Measurements from ENCODE around the gene RPF1. TPM values are rescaled to one million over a fixed set of nuclear protein-coding genes. Genes with fewer than 3 reads are reported as not detected.

RPF1 gene
- total RNA-seq, 2 experiments from 2014 or later, result 67.6 to 69.4 TPM

- Mint-ChIP-seq H3K36me3 (ENCODE audit: low read depth) (peaks cover 15% of the 10 kb centered on the region), H3K27ac (no peak overlapping the region), H3K9me3 (no peaks in the 10 kb centered on the region), H3K4me1 (ENCODE audit: low read depth) (peaks cover 41% of the 10 kb centered on the region), H3K4me3 (peak overlapping the region; percentile 78), H3K27me3 (no peaks in the 10 kb centered on the region)
- Histone ChIP-seq H3K36me3 (ENCODE audit: insufficient read depth, low read length) (no peaks in the 10 kb centered on the region), H3K9me3 (ENCODE audit: control insufficient read depth in 1 of 2, insufficient read depth in 1 of 2, low read length in 2 of 2) (no peaks in the 10 kb centered on the region), H3K4me1 (ENCODE audit: insufficient read depth, low read length) (peaks cover 17% of the 10 kb centered on the region), H3K27ac (ENCODE audit: low read depth in 1 of 2, low read length in 2 of 2) (no peak overlapping the region), H3K27me3 (ENCODE audit: control insufficient read depth in 1 of 2, insufficient read depth in 2 of 2, low read length in 2 of 2) (no peaks in the 10 kb centered on the region), H3K4me3 (ENCODE audit: low read length) (no peak overlapping the region)
- no peak for TF ChIP-seq CTCF (IDR thresholded peaks at IDR 0.05)
- ChIA-PET POLR2A (interaction anchor here (1.2 kb wide), 1 partner anchor 184 kb away, joined by 3 read pairs; no protein-coding TSS in a partner anchor), CTCF (interaction anchor here (0.6 to 1.8 kb wide), 2 partner anchors 29 to 30 kb away, joined by 3 read pairs; partner anchors contain the start of gene RPF1)
- ATAC-seq (ENCODE audit: poor library complexity) (no peak), DNase-seq (no peak)
- intact Hi-C loops (cut with DNase I, micrococcal nuclease), result loop anchor here (2.0 to 10.0 kb wide), 7 partner anchors 36 to 766 kb away; partner anchors contain the start of genes PRKACB (in 2 of the 2), BCL10 (in 1 of the 2) and SSX2IP (in 1 of the 2)
Measured at GRCh38 chr1:84508510-84508909, 29.4 kb downstream of the RPF1 start.

GRCh38 chr1:84509029-84509428, 30.0 kb downstream of the RPF1 start:
- TF ChIP-seq CTCF (IDR thresholded peaks at IDR 0.05), result no peak
- H3K4me1 ChIP-seq (ENCODE audit: insufficient read depth, low read length), result peaks cover 12% of the 10 kb centered on the region
- DNase-seq, result no peak
- H3K4me3 ChIP-seq (ENCODE audit: low read length), result no peak overlapping the region
- Mint-ChIP-seq H3K27me3 (no peaks in the 10 kb centered on the region), H3K36me3 (ENCODE audit: low read depth) (peaks cover 15% of the 10 kb centered on the region), H3K4me1 (ENCODE audit: low read depth) (peaks cover 36% of the 10 kb centered on the region), H3K27ac (no peak overlapping the region), H3K9me3 (no peaks in the 10 kb centered on the region), H3K4me3 (no peak overlapping the region)
- ChIA-PET POLR2A (interaction anchor here (0.6 to 1.2 kb wide), 2 partner anchors 184 to 981 kb away, joined by 3 read pairs; no protein-coding TSS in a partner anchor), CTCF (interaction anchor here (0.6 to 1.8 kb wide), 2 partner anchors 29 to 30 kb away, joined by 3 read pairs; partner anchors contain the start of gene RPF1)
- ATAC-seq (ENCODE audit: poor library complexity), result no peak
- H3K9me3 ChIP-seq (ENCODE audit: control insufficient read depth in 1 of 2, insufficient read depth in 1 of 2, low read length in 2 of 2), result no peaks in the 10 kb centered on the region
- intact Hi-C loops (cut with DNase I, micrococcal nuclease), result loop anchor here (2.0 to 10.0 kb wide), 7 partner anchors 37 to 766 kb away; partner anchors contain the start of genes PRKACB (in 2 of the 2), BCL10 (in 1 of the 2) and SSX2IP (in 1 of the 2)
- H3K36me3 ChIP-seq (ENCODE audit: insufficient read depth, low read length), result no peaks in the 10 kb centered on the region
- H3K27me3 ChIP-seq (ENCODE audit: control insufficient read depth in 1 of 2, insufficient read depth in 2 of 2, low read length in 2 of 2), result no peaks in the 10 kb centered on the region
- no peak overlapping the region for H3K27ac ChIP-seq (ENCODE audit: low read depth in 1 of 2, low read length in 2 of 2)

- intact Hi-C loops (cut with DNase I, micrococcal nuclease), result no loop called here
- no peak overlapping the region for H3K4me3 ChIP-seq (ENCODE audit: low read length)
- Mint-ChIP-seq H3K4me1 (ENCODE audit: low read depth) (peaks cover 25% of the 10 kb centered on the region), H3K27me3 (no peaks in the 10 kb centered on the region), H3K36me3 (ENCODE audit: low read depth) (peaks cover 12% of the 10 kb centered on the region), H3K9me3 (no peaks in the 10 kb centered on the region), H3K27ac (no peak overlapping the region), H3K4me3 (no peak overlapping the region)
- peaks cover 2% of the 10 kb centered on the region for H3K4me1 ChIP-seq (ENCODE audit: insufficient read depth, low read length)
- no peak for TF ChIP-seq CTCF (IDR thresholded peaks at IDR 0.05)
- no peak overlapping the region for H3K27ac ChIP-seq (ENCODE audit: low read depth in 1 of 2, low read length in 2 of 2)
- no peaks in the 10 kb centered on the region for H3K36me3 ChIP-seq (ENCODE audit: insufficient read depth, low read length)
- CTCF ChIA-PET, result interaction anchor here (1.0 kb wide), 1 partner anchor 68 kb away, joined by 6 read pairs; no protein-coding TSS in a partner anchor
- POLR2A ChIA-PET, result no interaction called here
- H3K9me3 ChIP-seq (ENCODE audit: control insufficient read depth in 1 of 2, insufficient read depth in 1 of 2, low read length in 2 of 2), result no peaks in the 10 kb centered on the region
- ATAC-seq (ENCODE audit: poor library complexity) (no peak), DNase-seq (no peak)
- no peaks in the 10 kb centered on the region for H3K27me3 ChIP-seq (ENCODE audit: control insufficient read depth in 1 of 2, insufficient read depth in 2 of 2, low read length in 2 of 2)
Measured at GRCh38 chr1:84510165-84510564, 31.1 kb downstream of the RPF1 start.

Data from CD4-positive, alpha-beta T cell (primary cell).